OCI-LY7 (cell line): ENCODE results near the gene SCYGR1. TPM values are rescaled to one million over a fixed set of nuclear protein-coding genes. Genes with fewer than 3 reads are reported as not detected.
"Not testable (repeated sequence)": the region's sequence is repeated elsewhere in the genome, so short reads cannot be mapped to it uniquely, and the experiment has no call there.

Source experiments
- BruUV-seq: library from RNA; stranded (reverse); fragments of 400-500 nt; replicated peaks from 2 replicates; lab custom pipeline; 2021; lab: Mats Ljungman, UMichigan
- CTCF ChIA-PET: fragments of 300-600 bp; sonication (Branson Sonifier 250); formaldehyde crosslinking; loops from one replicate; lab custom pipeline; 2022; ENCODE audit warnings: antibody characterized with exemption; ENCODE audit not compliant: unreplicated experiment; lab: Charles Lee
- POLR2A ChIA-PET: fragments of 300-600 bp; sonication (Branson Sonifier 250); formaldehyde crosslinking; loops from one replicate; lab custom pipeline; 2022; ENCODE audit warnings: antibody characterized with exemption; lab: Charles Lee
- DNase-seq: peaks from one replicate; pipeline ENCODE4 v3.0.0-alpha.2; 2015; ENCODE audit warnings: low spot score
- H2AFZ ChIP-seq: fragments of 200-600 bp; sonication (generic), shearing (Covaris generic); 2 replicates; pipeline ENCODE4 v1.6.1; 2014; ENCODE audit warnings: mild to moderate bottlenecking, antibody characterized with exemption, low read length, moderate library complexity
- H3K27ac ChIP-seq: fragments of 200-600 bp; sonication (generic); 2 replicates; pipeline ENCODE4 v1.5.1; 2014; ENCODE audit warnings: mixed run types, low read depth, mild to moderate bottlenecking, moderate library complexity, low read length, inconsistent platforms; ENCODE audit not compliant: poor library complexity, severe bottlenecking
- H3K36me3 ChIP-seq: fragments of 200-600 bp; sonication (generic); 2 replicates; pipeline ENCODE4 v1.6.1; 2014; ENCODE audit warnings: mild to moderate bottlenecking, antibody characterized with exemption, low read length, moderate library complexity, mixed read lengths; ENCODE audit not compliant: insufficient read depth
- H3K4me1 ChIP-seq: fragments of 200-600 bp; sonication (generic); 2 replicates; pipeline ENCODE4 v1.5.1; 2014; ENCODE audit warnings: mild to moderate bottlenecking, low read length; ENCODE audit not compliant: insufficient read depth, poor library complexity, severe bottlenecking
- H3K4me2 ChIP-seq: fragments of 200-600 bp; sonication (generic); 2 replicates; pipeline ENCODE4 v1.6.1; 2014; ENCODE audit warnings: mild to moderate bottlenecking, low read length
- H3K4me3 ChIP-seq: fragments of 200-600 bp; sonication (generic); 2 replicates; pipeline ENCODE4 v1.5.1; 2014; ENCODE audit warnings: mild to moderate bottlenecking, low read depth, low read length; ENCODE audit not compliant: poor library complexity, severe bottlenecking
- H3K79me2 ChIP-seq: fragments of 200-600 bp; sonication (generic); 2 replicates; pipeline ENCODE4 v1.6.1; 2016; ENCODE audit warnings: low read depth, mild to moderate bottlenecking, low read length, moderate library complexity, mixed read lengths; ENCODE audit not compliant: insufficient read depth
- H3K9me2 ChIP-seq: fragments of 200-600 bp; sonication (generic); 2 replicates; pipeline ENCODE4 v1.6.1; 2016; ENCODE audit warnings: mild to moderate bottlenecking, low read length, mixed read lengths; ENCODE audit not compliant: insufficient read depth
- H3K9me3 ChIP-seq: fragments of 200-600 bp; sonication (generic); 2 replicates; pipeline ENCODE4 v1.6.1; 2014; ENCODE audit warnings: mild to moderate bottlenecking, mixed run types, low read length, mixed read lengths
- H4K20me1 ChIP-seq: fragments of 200-600 bp; sonication (generic); 2 replicates; pipeline ENCODE4 v1.6.1; 2014; ENCODE audit warnings: mild to moderate bottlenecking, antibody characterized with exemption, low read length, moderate library complexity, mixed read lengths; ENCODE audit not compliant: insufficient read depth
- CTCF ChIP-seq: fragments of 200-600 bp; sonication (generic); conservative IDR thresholded peaks from 2 replicates; pipeline ENCODE4 v1.5.1; 2014; ENCODE audit warnings: mild to moderate bottlenecking, antibody characterized with exemption, low read length, moderate library complexity, mixed read lengths
- EZH2phosphoT487 ChIP-seq: fragments of 200-600 bp; sonication (generic); IDR thresholded peaks from 2 replicates; pipeline ENCODE4 v1.6.1; 2018; ENCODE audit warnings: low read depth, borderline replicate concordance, mild to moderate bottlenecking, mixed run types, antibody characterized with exemption, low read length, moderate library complexity, mixed read lengths
- intact Hi-C: fragments of 100-400 bp; cut with micrococcal nuclease; formaldehyde crosslinking; loops from one replicate; pipeline ENCODE4 v1.10.0; 2022; ENCODE audit not compliant: unreplicated experiment
- total RNA-seq, 2 experiments: library from RNA; depleted of rRNA in 1 of 2; stranded (reverse); fragments of >200 nt in 1 of 2; shearing (Covaris generic) in 1 of 2; gene quantifications; 2 replicates each; pipeline ENCODE4 v1.2.3, GENCODE V29; 2014 to 2022

The SCYGR1 gene
- total RNA-seq, 2 experiments from 2014 or later = not detected

GRCh38 chr2:227367427-227367795 lies 20.3 kb downstream of the SCYGR1 start:
- ChIA-PET POLR2A (no interaction called here), CTCF (no interaction called here)
- TF ChIP-seq CTCF (no peak), EZH2phosphoT487 (no peak)
- BruUV-seq = no TSS peak
- no peaks in the 10 kb centered on the region for H3K9me3 ChIP-seq
- no peaks in the 10 kb centered on the region for H3K79me2 ChIP-seq
- intact Hi-C loops = no loop called here
- H3K27ac ChIP-seq = no peak overlapping the region
- DNase-seq = no peak
- H3K36me3 ChIP-seq = no peaks in the 10 kb centered on the region
- H3K4me1 ChIP-seq = no peaks in the 10 kb centered on the region
- no peak overlapping the region for H2AFZ ChIP-seq
- no peaks in the 10 kb centered on the region for H4K20me1 ChIP-seq
- H3K4me2 ChIP-seq = no peak overlapping the region
- H3K9me2 ChIP-seq = no peaks in the 10 kb centered on the region
- no peak overlapping the region for H3K4me3 ChIP-seq

GRCh38 chr2:227366769-227367426 lies 20.9 kb downstream of the SCYGR1 start:
- no peak overlapping the region for H3K4me3 ChIP-seq
- no peaks in the 10 kb centered on the region for H3K9me3 ChIP-seq
- no peak for DNase-seq
- CTCF ChIA-PET = no interaction called here
- no peak overlapping the region for H3K4me2 ChIP-seq
- no peaks in the 10 kb centered on the region for H3K36me3 ChIP-seq
- intact Hi-C loops = no loop called here
- H2AFZ ChIP-seq = no peak overlapping the region
- POLR2A ChIA-PET = no interaction called here
- TF ChIP-seq CTCF (no peak), EZH2phosphoT487 (no peak)
- H3K9me2 ChIP-seq = no peaks in the 10 kb centered on the region
- no TSS peak for BruUV-seq
- no peaks in the 10 kb centered on the region for H4K20me1 ChIP-seq
- no peaks in the 10 kb centered on the region for H3K79me2 ChIP-seq
- no peak overlapping the region for H3K27ac ChIP-seq
- H3K4me1 ChIP-seq = no peaks in the 10 kb centered on the region

GRCh38 chr2:227365833-227366232 lies 21.9 kb downstream of the SCYGR1 start:
- Histone ChIP-seq H3K4me3 (no peak overlapping the region), H3K4me2 (no peak overlapping the region), H4K20me1 (no peaks in the 10 kb centered on the region), H3K36me3 (no peaks in the 10 kb centered on the region), H3K4me1 (no peaks in the 10 kb centered on the region), H3K79me2 (no peaks in the 10 kb centered on the region), H3K27ac (no peak overlapping the region), H2AFZ (no peak overlapping the region), H3K9me3 (no peaks in the 10 kb centered on the region), H3K9me2 (no peaks in the 10 kb centered on the region)
- intact Hi-C loops = no loop called here
- DNase-seq = no peak
- no TSS peak for BruUV-seq
- CTCF ChIA-PET = no interaction called here
- POLR2A ChIA-PET = no interaction called here
- no peak for TF ChIP-seq CTCF
- TF ChIP-seq EZH2phosphoT487 = no peak

GRCh38 chr2:227364585-227365263 lies 23.0 kb downstream of the SCYGR1 start:
- H3K4me1 ChIP-seq, H3K27ac ChIP-seq, H2AFZ ChIP-seq, intact Hi-C loops, CTCF ChIA-PET, BruUV-seq, H3K79me2 ChIP-seq, DNase-seq, H3K36me3 ChIP-seq, H4K20me1 ChIP-seq, H3K4me3 ChIP-seq, H3K4me2 ChIP-seq, H3K9me3 ChIP-seq, H3K9me2 ChIP-seq: not testable (repeated sequence)
- POLR2A ChIA-PET = interaction anchor here (0.6 kb wide), 1 partner anchor 22 kb away, joined by 4 read pairs; no protein-coding TSS in a partner anchor
